ENCODE data around the gene TMEFF2. TPM values are rescaled to one million over a fixed set of nuclear protein-coding genes. Genes with fewer than 3 reads are reported as not detected.

TMEFF2 gene
- total and polyA plus RNA-seq, 2 of the 8 experiments (the other 6 are each of a cell fraction or from before 2014, with no cell fraction given) = 0.91 to 3.7 TPM

DNA sequence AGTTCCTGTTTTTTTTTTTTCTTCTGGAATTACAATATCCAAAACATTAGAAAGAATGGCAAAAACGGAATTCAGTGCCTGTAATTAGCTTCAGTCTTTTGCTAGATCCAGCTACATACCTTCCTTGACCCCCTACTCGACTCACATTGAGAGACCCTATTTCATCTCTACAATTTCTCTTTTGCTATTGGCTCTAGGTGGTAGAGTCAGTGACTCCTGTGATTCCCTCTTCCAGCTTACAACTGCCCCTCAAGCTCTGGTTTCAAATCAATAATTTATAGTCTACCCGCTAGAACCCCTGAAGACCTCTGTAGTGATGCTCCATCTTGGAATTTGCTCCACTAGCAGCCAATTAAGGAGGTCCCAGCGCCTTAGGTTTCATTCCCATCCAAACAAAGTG is 125.8 kb downstream of the TMEFF2 start:
- Histone ChIP-seq H4K5ac (ENCODE audit: insufficient read length, low read depth, low read length) (no peak overlapping the region), H2BK120ac (replicated peaks; ENCODE audit: low read depth, low read length) (no peak overlapping the region), H3K23me2 (ENCODE audit: low read depth, low read length) (no peaks in the 10 kb centered on the region), H3K4me2 (ENCODE audit: insufficient read depth in 1 of 2, low read depth in 2 of 2, low read length in 2 of 2) (no peak overlapping the region), H4K8ac (ENCODE audit: extremely low read depth, insufficient read depth, low read length) (no peak overlapping the region), H3K9ac (replicated peaks in 1 of 4; ENCODE audit: extremely low read depth in 1 of 4, low read depth in 3 of 4, low read length in 3 of 4) (no peak overlapping the region), H2BK20ac (ENCODE audit: low read length) (no peak overlapping the region), H4K91ac (replicated peaks; ENCODE audit: insufficient read length, low read length) (no peak overlapping the region), H3K18ac (ENCODE audit: extremely low read depth, low read length) (no peak overlapping the region), H3K4me3 (ENCODE audit: extremely low read depth in 1 of 4, insufficient read depth in 2 of 4, low read depth in 3 of 4, low read length in 4 of 4) (no peak overlapping the region), H3K56ac (replicated peaks; ENCODE audit: insufficient read length, low read depth, low read length) (no peak overlapping the region), H3K14ac (ENCODE audit: insufficient read length) (no peak overlapping the region), H4K20me1 (replicated peaks in 1 of 2; ENCODE audit: control insufficient read depth in 1 of 2, insufficient read depth in 2 of 2, low read length in 2 of 2) (no peaks in the 10 kb centered on the region), H3K79me1 (ENCODE audit: low read depth, low read length) (no peaks in the 10 kb centered on the region), H3K4ac (replicated peaks; ENCODE audit: insufficient read length, low read depth, low read length) (no peak overlapping the region), H3K23ac (ENCODE audit: insufficient read length) (no peak overlapping the region), H2AFZ (ENCODE audit: low read length) (no peak overlapping the region), H3K27ac (ENCODE audit: low read depth, low read length) (no peak overlapping the region), H3K9me3 (ENCODE audit: insufficient read depth in 2 of 2, low read depth in 1 of 2, low read length in 1 of 2) (no peaks in the 10 kb centered on the region), H3K36me3 (ENCODE audit: control insufficient read depth in 2 of 4, insufficient read depth in 4 of 4, low read length in 3 of 4) (no peaks in the 10 kb centered on the region), H3K4me1 (replicated peaks in 1 of 4; ENCODE audit: control insufficient read depth in 3 of 4, insufficient read depth in 4 of 4, low read length in 3 of 4) (no peaks in the 10 kb centered on the region), H2AK5ac (ENCODE audit: low read depth, low read length) (no peak overlapping the region), H2BK12ac (ENCODE audit: low read depth, low read length) (no peak overlapping the region), H2BK15ac (ENCODE audit: low read length) (no peak overlapping the region), H2BK5ac (ENCODE audit: low read depth, low read length) (no peak overlapping the region), H3K27me3 (replicated peaks in 1 of 4; ENCODE audit: control insufficient read depth in 3 of 4, extremely low read depth in 1 of 4, insufficient read depth in 3 of 4, low read length in 3 of 4) (no peaks in the 10 kb centered on the region), H3K79me2 (ENCODE audit: control insufficient read depth in 1 of 2, insufficient read depth in 2 of 2, low read length in 2 of 2) (no peaks in the 10 kb centered on the region)
- FAIRE-seq (no peak), DNase-seq (ENCODE audit: low read depth in 1 of 2, low spot score in 2 of 2) (no peak)
- CTCF ChIA-PET (ENCODE audit: partially characterized antibody) = no interaction called here
- WGBS, 2 experiments (ENCODE audit: extremely low coverage in 1 of 2, insufficient coverage in 1 of 2, insufficient read length in 1 of 2, insufficient replicate concordance in 2 of 2, low coverage in 1 of 2, low lambda C conversion rate in 2 of 2, missing lambda C conversion rate in 1 of 2) = 94% methylated on average over 4 of the region's 4 CpGs; no CpG with 5 or more reads in 1 of the 2 experiments
- POLR2A ChIA-PET (ENCODE audit: partially characterized antibody) = interaction anchor here (0.6 kb wide), 1 partner anchor 51 kb away, joined by 3 read pairs; no protein-coding TSS in a partner anchor
- TF ChIP-seq JUND (IDR thresholded peaks at IDR 0.05; ENCODE audit: low read length) (no peak), HDAC2 (IDR thresholded peaks at IDR 0.05; ENCODE audit: borderline replicate concordance in 1 of 2, low read depth in 2 of 2, low read length in 2 of 2) (no peak), TEAD4 (IDR thresholded peaks at IDR 0.05; ENCODE audit: low read depth, low read length) (no peak), RBBP5 (IDR thresholded peaks at IDR 0.05; ENCODE audit: borderline replicate concordance, low read depth, low read length) (no peak), SAP30 (IDR thresholded peaks at IDR 0.05; ENCODE audit: insufficient read depth, insufficient replicate concordance, low read length) (no peak), YY1 (IDR thresholded peaks at IDR 0.05; ENCODE audit: low read depth, low read length) (no peak), CHD1 (IDR thresholded peaks at IDR 0.05; ENCODE audit: low read depth, low read length) (no peak), TAF1 (IDR thresholded peaks at IDR 0.05; ENCODE audit: low read depth, low read length) (no peak), ATF2 (IDR thresholded peaks at IDR 0.05; ENCODE audit: low read length) (no peak), BACH1 (IDR thresholded peaks at IDR 0.05; ENCODE audit: low read length) (no peak), RAD21 (IDR thresholded peaks at IDR 0.05 in 1 of 2, conservative IDR thresholded peaks at IDR 0.05 in 1 of 2; ENCODE audit: low read depth in 2 of 2, low read length in 2 of 2) (no peak)
- TF ChIP-seq, protein P1, sequence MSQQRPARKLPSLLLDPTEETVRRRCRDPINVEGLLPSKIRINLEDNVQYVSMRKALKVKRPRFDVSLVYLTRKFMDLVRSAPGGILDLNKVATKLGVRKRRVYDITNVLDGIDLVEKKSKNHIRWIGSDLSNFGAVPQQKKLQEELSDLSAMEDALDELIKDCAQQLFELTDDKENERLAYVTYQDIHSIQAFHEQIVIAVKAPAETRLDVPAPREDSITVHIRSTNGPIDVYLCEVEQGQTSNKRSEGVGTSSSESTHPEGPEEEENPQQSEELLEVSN (IDR thresholded peaks at IDR 0.05) = no peak

Data from H1 (cell line).